Fibroblast of pulmonary artery (primary cell): ENCODE results near the gene PCP2.

ENCODE experiments used
- DNase-seq: peaks from one replicate; pipeline ENCODE4 v3.0.0-alpha.2; 2010; ENCODE audit warnings: low read depth
- H3K4me3 ChIP-seq: replicated peaks from 2 replicates; pipeline ENCODE4 v1.5.1; 2011; ENCODE audit warnings: low read depth, mild to moderate bottlenecking, control low read depth, low read length, moderate library complexity
- TF ChIP-seq, protein P1 (sequence below): IDR thresholded peaks from 2 replicates; pipeline ENCODE4 v1.5.1; 2011; ENCODE audit warnings: mild to moderate bottlenecking, control low read depth, low read length, inconsistent platforms; ENCODE audit errors: missing control alignments

Gene PCP2

GRCh38 chr19:7622933-7623685, 10.4 kb downstream of the PCP2 start:
- H3K4me3 ChIP-seq, result no peak overlapping the region
- TF ChIP-seq, protein P1, sequence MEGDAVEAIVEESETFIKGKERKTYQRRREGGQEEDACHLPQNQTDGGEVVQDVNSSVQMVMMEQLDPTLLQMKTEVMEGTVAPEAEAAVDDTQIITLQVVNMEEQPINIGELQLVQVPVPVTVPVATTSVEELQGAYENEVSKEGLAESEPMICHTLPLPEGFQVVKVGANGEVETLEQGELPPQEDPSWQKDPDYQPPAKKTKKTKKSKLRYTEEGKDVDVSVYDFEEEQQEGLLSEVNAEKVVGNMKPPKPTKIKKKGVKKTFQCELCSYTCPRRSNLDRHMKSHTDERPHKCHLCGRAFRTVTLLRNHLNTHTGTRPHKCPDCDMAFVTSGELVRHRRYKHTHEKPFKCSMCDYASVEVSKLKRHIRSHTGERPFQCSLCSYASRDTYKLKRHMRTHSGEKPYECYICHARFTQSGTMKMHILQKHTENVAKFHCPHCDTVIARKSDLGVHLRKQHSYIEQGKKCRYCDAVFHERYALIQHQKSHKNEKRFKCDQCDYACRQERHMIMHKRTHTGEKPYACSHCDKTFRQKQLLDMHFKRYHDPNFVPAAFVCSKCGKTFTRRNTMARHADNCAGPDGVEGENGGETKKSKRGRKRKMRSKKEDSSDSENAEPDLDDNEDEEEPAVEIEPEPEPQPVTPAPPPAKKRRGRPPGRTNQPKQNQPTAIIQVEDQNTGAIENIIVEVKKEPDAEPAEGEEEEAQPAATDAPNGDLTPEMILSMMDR, result no peak
- DNase-seq, result no peak

DNA sequence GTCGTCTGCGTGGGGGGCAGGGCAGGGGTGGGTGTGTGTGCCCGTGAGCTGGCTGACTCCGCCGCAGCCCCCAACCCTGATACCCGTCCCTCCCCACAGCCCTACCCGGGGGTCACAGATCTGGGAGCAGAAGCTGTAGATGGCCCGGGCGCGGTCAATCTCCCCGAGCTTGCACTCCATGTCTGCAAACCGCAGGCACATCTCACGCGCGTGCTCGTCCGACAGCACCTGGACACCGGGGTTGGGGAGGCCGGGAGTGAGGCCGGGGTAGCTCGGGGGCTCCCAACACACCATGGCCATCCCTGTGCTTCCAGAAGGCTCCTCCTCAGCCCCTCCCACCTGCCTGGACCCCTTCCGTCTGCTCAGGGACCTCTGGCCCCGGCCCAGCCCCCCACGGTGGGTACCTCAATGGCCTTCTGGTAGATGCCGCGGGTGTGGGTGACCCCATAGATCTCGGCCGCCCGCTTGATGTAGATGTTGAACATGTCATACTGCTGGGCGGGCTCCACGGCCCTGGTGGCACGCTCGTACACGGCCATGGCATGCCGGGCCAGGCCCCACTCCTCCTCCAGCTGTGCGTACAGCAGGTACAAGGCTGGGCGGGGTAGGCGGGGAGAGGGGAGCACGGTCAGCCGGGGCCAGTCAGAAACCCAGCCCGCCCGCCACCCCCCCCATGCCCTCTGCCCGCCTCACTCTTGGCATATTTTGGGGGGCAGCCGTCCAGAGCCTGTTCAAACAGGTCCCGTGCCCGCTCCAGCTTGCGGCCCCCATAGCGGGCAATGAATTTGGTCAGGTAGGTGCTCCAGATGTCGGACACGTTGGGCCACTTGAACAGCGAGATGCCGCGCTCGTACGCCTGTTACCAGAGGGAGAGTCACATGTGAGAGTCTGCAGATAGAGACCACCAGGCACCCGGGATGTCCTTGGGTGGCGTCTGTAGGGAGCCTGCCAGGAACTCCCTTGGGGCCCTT, 12.8 kb downstream of the PCP2 start:
- TF ChIP-seq, protein P1, result no peak
- no peak overlapping the region for H3K4me3 ChIP-seq
- no peak for DNase-seq

GRCh38 chr19:7619671-7620441, 13.7 kb downstream of the PCP2 start:
- H3K4me3 ChIP-seq, result no peak overlapping the region
- TF ChIP-seq, protein P1, result no peak
- no peak for DNase-seq

GRCh38 chr19:7618771-7619510, 14.6 kb downstream of the PCP2 start:
- TF ChIP-seq, protein P1, result no peak

GRCh38 chr19:7618348-7618747, 15.2 kb downstream of the PCP2 start:
- no peak overlapping the region for H3K4me3 ChIP-seq
- DNase-seq, result no peak
- TF ChIP-seq, protein P1, result no peak

More at GRCh38 chr19:7618771-7619510, 14.6 kb downstream of the PCP2 start:
- DNase-seq, result no peak
- H3K4me3 ChIP-seq, result no peak overlapping the region

- DNase-seq, result no peak
- H3K4me3 ChIP-seq, result no peak overlapping the region
- TF ChIP-seq, protein P1, result no peak
These were observed 15.8 kb downstream of the PCP2 start for GRCh38 chr19:7617735-7618134.
